Keratinocyte (primary cell): ENCODE results near the gene GIPR.
"Not testable (repeated sequence)": the region's sequence is repeated elsewhere in the genome, so short reads cannot be mapped to it uniquely, and the experiment has no call there.

Experiments used
- CTCF ChIP-seq, 3 experiments: IDR thresholded peaks in 1 of 3; conservative IDR thresholded peaks in 1 of 3; optimal IDR thresholded peaks in 1 of 3; 2 replicates in 2 of 3; 3 replicates in 1 of 3; pipeline versions ENCODE3 to v1.5.1; 2011; ENCODE audit warnings: low read length in 3 of 3, mild to moderate bottlenecking in 3 of 3, moderate library complexity in 2 of 3, control low read depth in 1 of 3, inconsistent platforms in 1 of 3; ENCODE audit not compliant: insufficient read depth in 2 of 3; ENCODE audit errors: extremely low read depth in 1 of 3
- EZH2 ChIP-seq: IDR thresholded peaks from one replicate; pipeline ENCODE4 v1.6.1; 2012; ENCODE audit warnings: inconsistent platforms, mild to moderate bottlenecking, low read length, moderate library complexity

DNA sequence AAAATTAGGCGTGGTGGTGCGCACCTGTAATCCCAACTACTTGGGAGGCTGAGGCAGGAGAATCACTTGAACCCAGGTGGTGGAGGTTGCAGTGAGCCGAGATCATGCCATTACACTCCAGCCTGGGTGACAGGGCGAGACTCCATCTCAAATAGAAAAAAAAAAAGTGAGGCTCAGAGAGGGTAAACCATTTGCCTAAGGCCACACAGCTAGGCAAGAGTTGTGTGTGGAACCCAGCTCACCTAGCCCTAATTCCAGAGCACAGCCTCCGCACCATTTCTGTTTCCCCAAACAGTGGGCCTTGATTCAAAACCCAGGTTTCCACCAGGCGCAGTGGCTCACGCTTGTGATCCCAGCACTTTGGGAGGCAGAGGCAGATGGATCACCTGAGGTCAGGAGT is 39.8 kb upstream of the GIPR start:
- TF ChIP-seq EZH2; CTCF (optimal IDR thresholded peaks at IDR 0.05 in 1 of 3, IDR thresholded peaks at IDR 0.05 in 1 of 3, conservative IDR thresholded peaks at IDR 0.05 in 1 of 3; ENCODE audit: extremely low read depth in 1 of 3, insufficient read depth in 2 of 3, low read length in 3 of 3): not testable (repeated sequence)
